NCI-H187 treated with DMSO at 0.1 percent for 48 hours (cell line): Measurements from ENCODE around the gene OR8U1.
"Not testable (repeated sequence)": the region's sequence is repeated elsewhere in the genome, so short reads cannot be mapped to it uniquely, and the experiment has no call there.

Experiments
- DNase-seq: peaks from one replicate; lab custom pipeline; 2025; lab: John Stamatoyannopoulos, UW

The OR8U1 gene

DNA sequence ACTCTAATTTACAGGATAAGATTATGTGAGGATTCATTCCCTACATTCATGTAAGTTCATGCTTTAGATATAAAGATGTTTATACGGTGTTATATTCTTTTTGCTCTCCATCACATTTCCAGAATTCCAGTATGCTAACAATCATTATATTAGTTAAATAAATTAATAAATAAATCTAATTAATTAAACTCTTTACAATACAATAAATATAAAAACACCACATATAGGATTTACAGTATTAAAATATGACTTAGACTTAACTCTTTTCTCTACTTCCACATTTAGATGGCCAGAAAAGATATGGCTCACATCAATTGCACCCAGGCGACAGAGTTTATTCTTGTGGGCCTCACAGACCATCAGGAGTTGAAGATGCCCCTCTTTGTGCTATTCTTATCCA, at the start of gene OR8U1:
Gene OR8U1 (plus strand): TSS at position 301 of the 400 bp plus-strand sequence. CDS start 0 bp downstream, at position 301.
- DNase-seq, result no peak

DNA sequence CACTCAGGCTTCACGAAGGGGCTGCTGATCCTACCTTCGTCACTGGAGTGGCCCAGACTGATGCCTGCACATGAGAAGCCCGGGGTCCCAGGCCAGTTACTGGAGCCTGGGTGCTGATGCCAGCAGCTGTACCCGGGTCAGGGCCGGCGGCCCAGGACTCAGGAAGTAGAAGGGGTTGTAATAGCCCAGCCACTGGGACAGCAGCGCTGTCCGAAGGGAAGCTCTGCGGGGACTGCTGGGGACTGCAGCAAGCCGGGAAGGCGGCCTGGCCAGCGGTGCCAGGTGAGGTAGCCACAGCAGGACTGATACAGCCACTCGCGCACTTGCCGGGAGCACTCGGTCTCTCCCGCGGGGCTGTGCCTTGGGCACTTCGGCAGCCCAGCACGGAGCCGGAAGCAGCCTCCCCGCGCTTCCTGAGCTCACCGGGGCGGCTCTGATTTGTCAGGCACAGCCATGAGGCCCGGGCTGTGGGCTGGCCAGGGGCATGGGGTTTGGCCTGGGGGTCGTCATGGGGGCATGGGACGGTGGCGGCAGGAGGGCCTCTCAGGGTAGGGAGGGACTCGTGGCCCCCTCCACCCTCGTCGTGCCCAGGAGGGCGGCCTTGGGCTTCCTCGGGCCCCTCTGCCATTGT, 43.4 kb upstream of the OR8U1 start:
- no peak for DNase-seq

DNA sequence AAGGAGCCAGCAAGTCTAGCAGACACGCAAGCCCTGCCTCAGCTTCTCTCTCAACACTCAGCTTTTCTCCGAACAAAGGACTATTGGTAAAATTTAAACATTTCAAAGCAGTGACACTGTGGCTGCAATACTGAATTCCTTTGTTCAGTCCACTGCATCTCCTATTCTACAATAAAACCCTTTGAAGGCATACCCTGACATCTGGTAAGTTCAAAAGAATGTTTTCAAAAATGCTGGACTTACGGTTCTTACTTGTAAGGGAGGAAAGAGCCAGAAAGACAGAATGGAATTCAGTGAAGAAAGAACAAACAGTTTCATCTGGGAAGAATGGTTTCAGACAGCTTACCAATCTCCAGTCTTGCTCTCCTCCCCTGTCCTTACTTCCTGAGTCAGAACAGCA, 42.3 kb upstream of the OR8U1 start:
- DNase-seq, result no peak

DNA sequence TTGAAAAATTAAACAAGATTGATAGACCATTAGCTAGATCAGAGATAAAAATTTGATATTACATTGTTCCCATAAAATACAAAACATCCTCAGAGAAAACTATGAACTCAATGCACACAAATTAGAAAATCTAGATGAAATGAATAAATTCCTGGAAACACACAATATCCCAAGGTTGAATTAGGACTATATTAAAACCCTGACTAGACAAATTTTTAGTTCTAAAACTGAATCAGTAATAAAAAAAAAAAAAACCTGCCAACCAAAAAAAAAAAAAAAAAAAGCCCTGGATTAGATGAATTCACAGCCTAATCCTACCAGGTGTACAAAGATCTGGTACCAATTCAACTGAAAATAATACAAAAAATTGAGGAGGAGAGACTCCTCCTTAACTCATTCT, 35.1 kb upstream of the OR8U1 start:
- no peak for DNase-seq

DNA sequence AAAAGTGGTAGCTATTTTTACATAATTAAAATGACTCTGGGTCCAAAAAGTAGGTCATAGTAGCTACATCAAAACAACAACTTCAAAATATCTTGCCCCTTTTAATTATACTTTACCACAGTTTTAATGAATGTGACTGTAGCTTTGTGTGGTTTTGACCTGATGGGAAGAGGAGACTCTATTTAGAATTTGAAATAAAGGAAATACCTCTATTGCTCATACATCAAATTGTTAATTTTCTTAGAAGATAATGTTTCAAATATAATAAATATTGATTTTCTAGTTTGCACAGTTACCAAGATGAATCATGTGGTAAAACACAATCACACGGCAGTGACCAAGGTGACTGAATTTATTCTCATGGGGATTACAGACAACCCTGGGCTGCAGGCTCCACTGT, 29.7 kb upstream of the OR8U1 start, which contains the start of gene OR8K1:
Gene OR8K1 (plus strand): TSS at position 301 of the 400 bp plus-strand sequence. CDS start 0 bp downstream, at position 301.
- no peak for DNase-seq

DNA sequence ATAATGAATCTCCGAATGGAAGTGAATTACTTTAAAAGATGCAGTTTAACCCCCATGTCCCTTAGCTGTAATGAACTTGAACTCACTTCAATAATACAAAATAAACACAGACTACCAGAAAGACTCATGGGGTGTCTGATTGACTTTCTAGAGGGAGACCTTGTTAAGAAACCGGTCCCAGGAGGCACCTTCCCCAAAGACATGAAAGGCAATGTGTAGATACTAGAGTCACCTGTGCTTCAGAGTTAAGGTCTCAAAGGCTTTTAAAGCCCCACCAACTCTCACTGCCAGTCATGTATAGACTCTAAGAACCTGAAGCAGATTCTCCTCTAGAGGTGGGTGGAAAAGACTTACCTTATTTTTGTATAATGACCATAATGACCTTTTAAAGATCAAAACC, 21.4 kb upstream of the OR8U1 start, which contains the start of gene OR8J1:
Gene OR8J1 (plus strand): TSS at position 301 of the 400 bp plus-strand sequence. CDS start 5,956 bp downstream, outside the sequence.
- no peak for DNase-seq

DNA sequence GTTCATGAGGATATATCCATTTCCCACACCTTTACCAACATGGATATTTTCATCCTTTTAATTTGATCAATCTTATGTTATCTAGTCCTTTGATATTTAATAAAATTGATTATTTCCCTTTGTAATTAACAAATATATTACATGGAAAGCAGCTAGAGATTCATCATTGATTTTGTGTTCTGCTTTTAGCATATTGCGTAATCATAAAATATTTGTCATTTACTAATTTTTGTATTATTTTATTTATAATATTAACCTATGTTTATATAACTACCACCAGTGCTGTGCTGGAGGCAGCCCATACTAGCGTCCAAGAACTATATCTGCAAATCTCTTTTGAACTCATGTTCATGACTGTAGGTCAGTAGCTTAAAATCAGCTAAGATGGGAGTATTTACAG, 4.7 kb downstream of the OR8U1 start:
- no peak for DNase-seq

DNA sequence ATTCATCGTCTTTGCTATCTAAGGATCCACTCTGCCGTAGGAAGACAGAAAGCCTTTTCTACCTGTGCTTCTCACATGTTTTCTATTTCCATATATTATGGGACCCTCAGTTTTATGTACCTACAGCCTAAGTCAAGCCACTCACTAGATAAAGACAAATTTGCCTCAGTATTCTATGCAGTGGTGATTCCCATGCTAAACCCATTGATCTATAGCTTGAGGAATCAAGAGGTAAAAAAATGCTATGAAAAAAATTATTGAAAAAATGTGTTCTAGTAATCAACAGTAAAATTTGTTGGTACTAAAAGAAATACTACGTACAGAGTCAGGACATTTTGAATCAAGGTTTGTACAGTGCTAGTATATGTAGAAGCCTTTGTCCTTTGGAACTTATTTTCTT, 19.0 kb downstream of the OR8U1 start:
- no peak for DNase-seq

DNA sequence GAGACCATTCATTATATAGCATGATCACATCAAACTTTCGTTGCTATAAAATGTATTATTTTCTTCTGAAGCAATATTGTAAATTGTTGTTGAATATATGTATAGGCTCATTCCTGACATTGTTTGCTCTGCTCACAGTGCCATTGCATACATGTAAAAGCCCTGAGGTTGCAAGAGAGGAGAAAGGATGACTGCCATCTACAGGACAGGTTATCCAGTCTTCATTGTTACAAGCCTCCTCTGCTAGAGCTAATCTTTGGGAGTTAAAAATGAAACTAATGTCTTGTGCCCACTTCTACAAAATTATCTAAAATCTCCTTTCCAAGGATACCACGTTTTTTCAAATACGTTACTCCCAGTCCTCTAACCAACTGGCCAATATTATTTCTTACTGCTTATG, 20.6 kb downstream of the OR8U1 start:
- no peak for DNase-seq

DNA sequence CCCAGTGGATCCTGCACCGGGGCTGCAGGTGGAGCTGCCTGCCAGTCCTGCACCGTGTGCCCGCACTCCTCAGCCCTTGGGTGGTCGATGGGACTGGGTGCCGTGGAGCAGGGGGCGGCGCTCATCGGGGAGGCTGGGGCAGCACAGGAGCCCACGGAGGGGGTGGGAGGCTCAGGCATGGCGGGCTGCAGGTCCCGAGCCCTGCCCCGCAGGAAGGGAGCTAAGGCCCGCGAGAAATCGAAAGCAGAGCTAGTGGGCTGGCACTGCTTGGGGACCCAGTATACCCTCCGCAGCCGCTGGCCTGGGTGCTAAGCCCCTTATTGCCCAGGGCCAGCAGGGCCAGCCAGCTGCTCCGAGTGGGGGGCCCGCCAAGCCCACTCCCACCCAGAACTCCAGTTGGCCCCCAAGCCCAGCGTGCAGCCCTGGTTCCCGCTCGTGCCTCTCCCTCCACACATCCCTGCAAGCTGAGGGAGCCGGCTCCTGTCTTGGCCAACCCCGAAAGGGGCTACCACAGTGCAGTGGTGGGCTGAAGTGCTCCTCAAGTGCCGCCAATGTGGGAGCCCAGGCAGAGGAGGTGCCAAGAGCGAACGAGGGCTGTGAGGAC, 26.5 kb downstream of the OR8U1 start:
- not testable (repeated sequence) for DNase-seq

DNA sequence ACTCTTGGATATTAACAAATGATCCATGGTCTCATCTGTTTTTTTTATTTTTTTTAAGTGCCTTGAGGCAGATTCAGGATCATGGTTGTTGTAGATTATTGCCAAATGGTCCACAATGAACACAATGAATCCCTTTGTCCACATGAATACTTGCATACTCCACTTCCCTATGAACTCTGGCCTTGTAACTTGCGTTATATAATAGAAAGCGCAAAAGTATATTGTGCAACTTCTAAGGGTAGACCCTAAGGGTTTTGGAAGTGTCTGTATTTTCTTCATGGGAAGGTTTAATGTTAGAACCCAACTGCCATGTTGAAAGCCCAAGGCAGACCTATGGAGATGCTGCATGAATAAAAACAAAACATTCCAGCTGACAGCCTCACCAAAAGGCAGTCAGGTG, 29.0 kb downstream of the OR8U1 start:
- no peak for DNase-seq

DNA sequence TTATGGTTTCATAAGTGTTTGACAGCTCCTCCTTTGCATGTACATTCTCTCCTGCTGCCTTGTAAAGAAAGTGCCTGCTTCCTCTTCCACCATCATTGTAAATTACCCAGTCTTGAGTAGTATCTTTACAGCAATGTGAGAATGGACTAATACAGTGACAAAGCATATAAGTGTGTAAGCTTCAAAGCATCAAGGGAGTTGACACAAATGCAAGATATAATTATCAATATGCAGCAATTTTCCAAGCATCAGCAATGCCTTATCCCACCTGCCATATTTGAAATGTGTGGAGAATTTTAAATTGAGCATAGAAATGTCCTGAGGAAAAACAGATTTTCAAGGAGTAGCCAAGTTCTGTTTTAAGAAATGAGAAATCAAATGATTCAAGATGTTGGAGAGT, 35.4 kb downstream of the OR8U1 start:
- DNase-seq, result no peak

DNA sequence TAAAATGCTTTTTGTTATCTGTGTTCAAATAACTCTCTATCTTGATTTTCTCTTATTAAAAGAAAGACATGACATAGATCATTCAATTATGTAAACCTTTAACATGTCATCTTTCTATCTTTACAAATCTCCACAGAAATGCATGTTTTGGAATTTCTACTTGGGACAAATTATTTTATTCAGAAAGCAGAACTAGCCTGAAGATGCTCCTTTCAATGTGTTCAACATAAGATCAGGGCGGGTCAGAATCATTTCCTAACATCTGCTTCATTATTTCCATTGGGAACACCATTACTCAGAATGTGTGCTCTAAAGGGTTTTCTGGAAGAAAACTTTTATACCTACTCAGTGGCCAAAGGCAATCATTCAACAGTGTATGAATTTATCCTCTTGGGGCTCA, 37.0 kb downstream of the OR8U1 start, which contains the start of gene OR5AL1:
Gene OR5AL1 (plus strand): TSS at position 301 of the 400 bp plus-strand sequence.
- no peak for DNase-seq
